KMS-11 (cell line): ENCODE results near the gene ITFG1.
"Not testable (repeated sequence)": the region's sequence is repeated elsewhere in the genome, so short reads cannot be mapped to it uniquely, and the experiment has no call there.

ENCODE experiments used
- H2AFZ ChIP-seq: fragments of 200-600 bp; sonication (generic); 2 replicates; pipeline ENCODE4 v1.6.1; 2016; ENCODE audit warnings: antibody characterized with exemption, mixed run types, low read depth
- H3K27ac ChIP-seq: fragments of 200-600 bp; sonication (generic); 2 replicates; pipeline ENCODE4 v1.6.1; 2016; ENCODE audit warnings: mild to moderate bottlenecking, mixed run types
- H3K27me3 ChIP-seq: fragments of 200-600 bp; sonication (generic); 2 replicates; pipeline ENCODE4 v1.6.1; 2017; ENCODE audit warnings: mild to moderate bottlenecking, low read depth, mixed run types, moderate library complexity; ENCODE audit not compliant: insufficient read depth
- H3K36me3 ChIP-seq: fragments of 200-600 bp; sonication (generic); 2 replicates; pipeline ENCODE4 v1.6.1; 2017; ENCODE audit warnings: mild to moderate bottlenecking, mixed run types; ENCODE audit not compliant: insufficient read depth
- H3K4me1 ChIP-seq: fragments of 200-600 bp; sonication (generic); 2 replicates; pipeline ENCODE4 v1.6.1; 2016; ENCODE audit warnings: mild to moderate bottlenecking, low read depth, mixed run types; ENCODE audit not compliant: poor library complexity, severe bottlenecking
- H3K4me2 ChIP-seq: fragments of 200-600 bp; sonication (generic); 2 replicates; pipeline ENCODE4 v1.7.0; 2016; ENCODE audit warnings: mild to moderate bottlenecking, mixed run types
- H3K4me3 ChIP-seq: fragments of 200-600 bp; sonication (generic); IDR thresholded peaks from 2 replicates; pipeline ENCODE4 v1.6.1; 2017; ENCODE audit warnings: low read depth, low read length, mixed read lengths; ENCODE audit not compliant: insufficient read depth
- H3K79me2 ChIP-seq: fragments of 200-600 bp; sonication (generic); 2 replicates; pipeline ENCODE4 v1.6.1; 2016; ENCODE audit warnings: low read depth, mixed run types; ENCODE audit not compliant: insufficient read depth
- H3K9ac ChIP-seq: fragments of 200-600 bp; sonication (generic); 2 replicates; pipeline ENCODE4 v1.6.1; 2016; ENCODE audit warnings: mild to moderate bottlenecking, mixed run types
- H4K20me1 ChIP-seq: fragments of 200-600 bp; sonication (generic); 2 replicates; pipeline ENCODE4 v1.6.1; 2016; ENCODE audit warnings: mild to moderate bottlenecking, mixed run types; ENCODE audit not compliant: insufficient read depth
- TF ChIP-seq, protein P1 (sequence below): fragments of 200-600 bp; sonication (generic); conservative IDR thresholded peaks from 2 replicates; pipeline ENCODE4 v1.6.1; 2017; ENCODE audit warnings: low read depth, mild to moderate bottlenecking, antibody characterized with exemption, low read length, moderate library complexity, mixed read lengths

Gene ITFG1

DNA sequence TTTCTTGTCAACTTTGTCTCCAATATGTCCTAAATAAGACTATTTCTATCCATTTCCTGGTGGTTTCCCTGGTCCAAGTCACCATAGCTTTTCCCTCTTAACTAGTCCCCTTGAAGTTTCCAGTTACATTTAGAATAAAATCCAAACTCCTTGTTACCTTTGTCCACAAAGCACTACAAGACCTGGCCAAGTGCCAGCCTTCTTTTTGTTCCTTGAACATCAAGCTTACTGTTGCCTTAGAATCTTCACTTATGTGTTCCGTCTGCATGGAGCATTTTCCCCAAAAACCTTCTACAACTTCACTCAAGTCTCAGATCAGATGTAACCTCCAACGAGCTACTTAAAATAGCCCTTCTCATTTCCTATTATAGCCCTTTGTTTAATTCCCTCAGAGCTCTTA is 101.4 kb downstream of the ITFG1 start:
- H3K27ac ChIP-seq: no peak overlapping the region
- H2AFZ ChIP-seq: no peak overlapping the region
- H4K20me1 ChIP-seq: no peaks in the 10 kb centered on the region
- H3K27me3 ChIP-seq: no peaks in the 10 kb centered on the region
- TF ChIP-seq, protein P1, sequence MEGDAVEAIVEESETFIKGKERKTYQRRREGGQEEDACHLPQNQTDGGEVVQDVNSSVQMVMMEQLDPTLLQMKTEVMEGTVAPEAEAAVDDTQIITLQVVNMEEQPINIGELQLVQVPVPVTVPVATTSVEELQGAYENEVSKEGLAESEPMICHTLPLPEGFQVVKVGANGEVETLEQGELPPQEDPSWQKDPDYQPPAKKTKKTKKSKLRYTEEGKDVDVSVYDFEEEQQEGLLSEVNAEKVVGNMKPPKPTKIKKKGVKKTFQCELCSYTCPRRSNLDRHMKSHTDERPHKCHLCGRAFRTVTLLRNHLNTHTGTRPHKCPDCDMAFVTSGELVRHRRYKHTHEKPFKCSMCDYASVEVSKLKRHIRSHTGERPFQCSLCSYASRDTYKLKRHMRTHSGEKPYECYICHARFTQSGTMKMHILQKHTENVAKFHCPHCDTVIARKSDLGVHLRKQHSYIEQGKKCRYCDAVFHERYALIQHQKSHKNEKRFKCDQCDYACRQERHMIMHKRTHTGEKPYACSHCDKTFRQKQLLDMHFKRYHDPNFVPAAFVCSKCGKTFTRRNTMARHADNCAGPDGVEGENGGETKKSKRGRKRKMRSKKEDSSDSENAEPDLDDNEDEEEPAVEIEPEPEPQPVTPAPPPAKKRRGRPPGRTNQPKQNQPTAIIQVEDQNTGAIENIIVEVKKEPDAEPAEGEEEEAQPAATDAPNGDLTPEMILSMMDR: no peak
- no peaks in the 10 kb centered on the region for H3K4me1 ChIP-seq
- no peaks in the 10 kb centered on the region for H3K36me3 ChIP-seq
- H3K4me3 ChIP-seq: no peak overlapping the region
- no peak overlapping the region for H3K9ac ChIP-seq
- H3K79me2 ChIP-seq: no peaks in the 10 kb centered on the region
- H3K4me2 ChIP-seq: no peak overlapping the region

DNA sequence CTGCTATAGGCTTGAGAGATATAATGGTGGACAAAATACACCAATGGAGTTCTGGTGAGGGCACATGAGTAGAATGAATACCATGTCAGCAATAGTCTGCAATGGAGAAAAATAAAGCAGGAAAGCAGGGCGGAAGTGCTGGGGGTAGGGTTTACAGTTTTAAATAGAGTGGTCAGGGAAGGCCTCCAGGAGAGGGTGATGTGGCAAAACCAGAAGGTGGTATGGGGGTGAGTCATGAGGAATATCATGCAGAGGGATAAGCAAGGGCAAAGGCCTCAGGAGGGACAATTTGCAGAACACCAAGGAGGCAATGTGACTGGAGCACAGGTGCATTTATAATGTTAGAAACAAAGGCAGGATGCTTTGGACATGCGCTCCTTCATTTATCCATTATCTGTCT is 102.0 kb downstream of the ITFG1 start:
- no peak overlapping the region for H3K4me3 ChIP-seq
- no peaks in the 10 kb centered on the region for H3K4me1 ChIP-seq
- no peaks in the 10 kb centered on the region for H4K20me1 ChIP-seq
- H3K27ac ChIP-seq: no peak overlapping the region
- H3K79me2 ChIP-seq: no peaks in the 10 kb centered on the region
- no peak overlapping the region for H3K9ac ChIP-seq
- no peaks in the 10 kb centered on the region for H3K36me3 ChIP-seq
- H3K27me3 ChIP-seq: no peaks in the 10 kb centered on the region
- H2AFZ ChIP-seq: no peak overlapping the region
- no peak overlapping the region for H3K4me2 ChIP-seq
- TF ChIP-seq, protein P1: no peak

DNA sequence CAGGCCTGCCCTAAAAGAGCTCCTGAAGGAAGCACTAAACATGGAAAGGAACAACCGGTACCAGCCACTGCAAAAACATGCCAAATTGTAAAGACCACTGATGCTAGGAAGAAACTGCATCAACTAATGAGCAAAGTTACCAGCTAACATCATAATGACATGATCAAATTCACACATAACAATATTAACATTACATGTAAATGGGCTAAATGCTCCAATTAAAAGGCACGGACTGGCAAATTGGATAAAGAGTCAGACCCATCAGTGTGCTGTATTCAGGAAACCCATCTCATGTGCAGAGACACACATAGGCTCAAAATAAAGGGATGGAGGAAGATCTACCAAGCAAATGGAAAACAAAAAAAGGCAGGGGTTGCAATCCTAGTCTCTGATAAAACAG is 111.8 kb downstream of the ITFG1 start:
- not testable (repeated sequence) for H3K9ac ChIP-seq, H3K27ac ChIP-seq, H2AFZ ChIP-seq, H3K4me3 ChIP-seq, H3K36me3 ChIP-seq, H3K79me2 ChIP-seq, H3K27me3 ChIP-seq, H3K4me2 ChIP-seq, H4K20me1 ChIP-seq, H3K4me1 ChIP-seq

DNA sequence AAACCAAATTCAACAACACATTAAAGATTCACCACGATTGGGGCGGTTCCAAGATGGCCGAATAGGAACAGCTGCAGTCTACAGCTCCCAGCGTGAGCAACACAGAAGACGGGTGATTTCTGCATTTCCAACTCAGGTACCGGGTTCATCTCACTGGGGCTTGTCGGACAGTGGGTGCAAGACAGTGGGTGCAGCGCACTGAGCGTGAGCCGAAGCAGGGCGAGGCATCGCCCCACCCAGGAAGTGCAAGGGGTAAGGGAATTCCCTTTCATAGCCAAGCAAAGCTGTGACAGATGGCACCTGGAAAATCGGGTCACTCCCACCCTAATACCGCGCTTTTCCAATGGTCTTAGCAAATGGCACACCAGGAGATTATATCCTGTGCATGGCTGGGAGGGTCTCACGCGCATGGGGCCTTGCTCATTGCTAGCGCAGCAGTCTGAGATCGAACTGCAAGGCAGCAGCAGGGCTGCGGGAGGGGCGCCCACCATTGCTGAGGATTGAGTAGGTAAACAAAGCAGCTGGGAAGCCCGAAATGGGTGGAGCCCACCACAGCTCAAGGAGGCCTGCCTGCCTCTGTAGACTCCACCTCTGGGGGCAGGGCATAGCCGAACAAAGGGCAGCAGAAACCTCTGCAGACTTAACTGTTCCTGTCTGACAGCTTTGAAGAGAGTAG is 113.7 kb downstream of the ITFG1 start:
- H3K4me3 ChIP-seq, H3K79me2 ChIP-seq, H4K20me1 ChIP-seq, H2AFZ ChIP-seq, H3K27me3 ChIP-seq, H3K36me3 ChIP-seq, H3K27ac ChIP-seq, H3K4me1 ChIP-seq, H3K4me2 ChIP-seq, H3K9ac ChIP-seq: not testable (repeated sequence)

DNA sequence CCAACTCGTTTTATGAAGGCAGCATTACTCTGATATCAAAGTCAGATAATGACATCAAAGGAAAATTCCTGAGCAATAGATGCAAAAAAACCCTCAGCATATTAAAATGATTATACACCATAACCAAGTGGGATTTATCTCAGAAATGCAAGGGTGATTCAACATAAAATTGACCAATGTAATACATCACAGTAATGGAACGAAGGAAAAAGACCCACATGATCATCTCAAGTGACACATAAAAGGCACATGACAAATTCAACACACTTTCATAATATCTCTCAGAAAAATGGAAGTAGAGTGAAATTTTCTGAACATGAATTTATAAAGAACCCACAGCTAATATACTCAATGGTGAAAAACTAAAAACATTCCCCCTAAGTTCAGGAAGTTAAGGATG is 118.8 kb downstream of the ITFG1 start:
- H3K9ac ChIP-seq: no peak overlapping the region
- H3K27me3 ChIP-seq: no peaks in the 10 kb centered on the region
- TF ChIP-seq, protein P1: no peak
- H2AFZ ChIP-seq: no peak overlapping the region
- H3K79me2 ChIP-seq: no peaks in the 10 kb centered on the region
- H3K27ac ChIP-seq: no peak overlapping the region
- no peak overlapping the region for H3K4me2 ChIP-seq
- no peaks in the 10 kb centered on the region for H3K36me3 ChIP-seq
- no peak overlapping the region for H3K4me3 ChIP-seq
- no peaks in the 10 kb centered on the region for H3K4me1 ChIP-seq
- H4K20me1 ChIP-seq: no peaks in the 10 kb centered on the region

DNA sequence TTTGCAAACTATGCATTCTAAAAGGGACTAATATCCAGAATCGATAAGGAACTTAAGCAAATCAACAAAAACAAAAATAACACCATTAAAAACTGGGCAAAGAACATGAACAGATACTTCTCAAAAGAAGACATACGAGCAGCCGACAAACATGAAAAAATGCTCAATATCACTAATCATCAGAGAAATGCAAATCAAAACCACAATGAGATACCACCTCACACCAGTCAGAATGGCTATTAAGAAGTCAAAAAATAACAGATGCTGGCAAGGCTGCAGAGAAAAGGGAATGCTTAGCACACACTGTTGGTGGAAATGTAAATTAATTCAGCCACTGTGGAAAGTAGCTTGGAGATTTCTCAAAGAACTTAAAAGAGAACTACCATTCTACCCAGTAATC is 130.3 kb downstream of the ITFG1 start:
- not testable (repeated sequence) for H3K36me3 ChIP-seq, H4K20me1 ChIP-seq, H2AFZ ChIP-seq, H3K27me3 ChIP-seq, H3K4me2 ChIP-seq, H3K4me1 ChIP-seq, H3K79me2 ChIP-seq, H3K27ac ChIP-seq, H3K9ac ChIP-seq, H3K4me3 ChIP-seq

DNA sequence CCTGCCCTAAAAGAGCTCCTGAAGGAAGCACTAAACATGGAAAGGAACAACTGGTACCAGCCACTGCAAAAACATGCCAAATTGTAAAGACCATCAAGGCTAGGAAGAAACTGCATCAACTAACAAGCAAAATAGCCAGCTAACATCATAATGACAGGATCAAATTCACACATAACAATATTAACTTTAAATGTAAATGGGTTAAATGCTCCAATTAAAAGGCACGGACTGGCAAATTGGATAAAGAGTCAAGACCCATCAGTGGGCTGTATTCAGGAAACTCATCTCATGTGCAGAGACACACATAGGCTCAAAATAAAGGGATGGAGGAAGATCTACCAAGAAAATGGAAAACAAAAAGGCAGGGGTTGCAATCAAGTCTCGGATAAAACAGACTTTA is 136.6 kb downstream of the ITFG1 start:
- H3K4me1 ChIP-seq, H3K27ac ChIP-seq, H2AFZ ChIP-seq, H3K9ac ChIP-seq, H3K4me2 ChIP-seq, H3K36me3 ChIP-seq, H3K4me3 ChIP-seq, H3K79me2 ChIP-seq, H3K27me3 ChIP-seq, H4K20me1 ChIP-seq: not testable (repeated sequence)
